Measurements from ENCODE around the gene ABCA2. TPM values are rescaled to one million over a fixed set of nuclear protein-coding genes. Genes with fewer than 3 reads are reported as not detected.

ABCA2 gene
- total and polyA plus RNA-seq, 4 donors: 9.0 to 60.0 (median 37.7) TPM

- H3K27me3 ChIP-seq (ENCODE audit: control insufficient read depth in 1 of 2, insufficient read depth in 2 of 2, low read length in 1 of 2): no peaks in the 10 kb centered on the region
- H3K4me3 ChIP-seq (ENCODE audit: low read length in 2 of 2): no peak overlapping the region
- no peaks in the 10 kb centered on the region for H3K4me1 ChIP-seq (ENCODE audit: control insufficient read depth in 1 of 2, insufficient read depth in 2 of 2, low read length in 2 of 2)
- no peaks in the 10 kb centered on the region for H3K9me3 ChIP-seq (ENCODE audit: control insufficient read depth, low read length)
- H3K27ac ChIP-seq (ENCODE audit: low read depth in 1 of 2, low read length in 2 of 2): no peak overlapping the region
- DNase-seq (no peak), ATAC-seq (ENCODE audit: low FRiP score) (no peak)
- WGBS, 2 donors: 96% methylated on average over 36 of the region's 36 CpGs
- intact Hi-C loops (cut with DNase I): no loop called here
- H3K36me3 ChIP-seq (ENCODE audit: control insufficient read depth in 1 of 2, insufficient read depth in 2 of 2, low read length in 1 of 2): no peaks in the 10 kb centered on the region
These were observed 13.1 kb downstream of the ABCA2 start for GRCh38 chr9:137014776-137015539.

- WGBS, 2 donors: 91 to 92% methylated on average over 22 to 23 of the region's 23 CpGs
- Histone ChIP-seq H3K4me1 (ENCODE audit: control insufficient read depth in 1 of 2, insufficient read depth in 2 of 2, low read length in 2 of 2) (no peaks in the 10 kb centered on the region), H3K36me3 (ENCODE audit: control insufficient read depth in 1 of 2, insufficient read depth in 2 of 2, low read length in 1 of 2) (no peaks in the 10 kb centered on the region), H3K4me3 (ENCODE audit: low read length in 2 of 2) (no peak overlapping the region), H3K9me3 (ENCODE audit: control insufficient read depth, low read length) (no peaks in the 10 kb centered on the region), H3K27me3 (ENCODE audit: control insufficient read depth in 1 of 2, insufficient read depth in 2 of 2, low read length in 1 of 2) (no peaks in the 10 kb centered on the region), H3K27ac (ENCODE audit: low read depth in 1 of 2, low read length in 2 of 2) (no peak overlapping the region)
- no peak for DNase-seq
- ATAC-seq (ENCODE audit: low FRiP score): no peak
- intact Hi-C loops (cut with DNase I): no loop called here
These were observed 13.9 kb downstream of the ABCA2 start for GRCh38 chr9:137014166-137014565.

DNA sequence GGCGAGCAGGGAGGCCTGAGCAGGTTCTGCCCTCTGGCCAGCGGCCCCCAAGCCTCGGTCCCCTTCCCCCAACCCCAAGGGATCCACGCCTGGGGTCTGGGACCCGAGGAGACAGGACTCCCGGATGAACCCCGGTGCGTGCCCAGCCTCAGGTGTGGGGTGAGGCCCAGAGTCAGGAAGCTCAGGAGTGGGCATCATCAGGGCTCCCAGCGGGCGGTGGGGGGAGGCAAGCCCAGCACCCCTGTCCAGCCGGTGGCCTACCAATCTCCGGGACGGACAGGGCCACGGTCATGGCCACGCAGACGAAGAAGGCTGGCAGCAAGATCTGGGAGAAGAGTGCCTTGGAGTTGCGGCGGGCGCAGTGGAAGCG, 14.5 kb downstream of the ABCA2 start:
- no peak overlapping the region for H3K27ac ChIP-seq (ENCODE audit: low read depth in 1 of 2, low read length in 2 of 2)
- WGBS, 2 donors: 94 to 95% methylated on average over 20 of the region's 20 CpGs
- intact Hi-C loops (cut with DNase I): no loop called here

GRCh38 chr9:137012694-137013570, 15.1 kb downstream of the ABCA2 start:
- Histone ChIP-seq H3K27ac (ENCODE audit: low read depth in 1 of 2, low read length in 2 of 2) (no peak overlapping the region), H3K27me3 (ENCODE audit: control insufficient read depth in 1 of 2, insufficient read depth in 2 of 2, low read length in 1 of 2) (no peaks in the 10 kb centered on the region), H3K36me3 (ENCODE audit: control insufficient read depth in 1 of 2, insufficient read depth in 2 of 2, low read length in 1 of 2) (no peaks in the 10 kb centered on the region), H3K9me3 (ENCODE audit: control insufficient read depth, low read length) (no peaks in the 10 kb centered on the region), H3K4me1 (ENCODE audit: control insufficient read depth in 1 of 2, insufficient read depth in 2 of 2, low read length in 2 of 2) (no peaks in the 10 kb centered on the region), H3K4me3 (ENCODE audit: low read length in 2 of 2) (no peak overlapping the region)
- DNase-seq: no peak
- ATAC-seq (ENCODE audit: low FRiP score): no peak
- WGBS, 2 donors: 84 to 88% methylated on average over 51 to 67 of the region's 67 CpGs
- intact Hi-C loops (cut with DNase I): no loop called here

More for the DNA sequence above, 14.5 kb downstream of the ABCA2 start:
- Histone ChIP-seq H3K27me3 (ENCODE audit: control insufficient read depth in 1 of 2, insufficient read depth in 2 of 2, low read length in 1 of 2) (no peaks in the 10 kb centered on the region), H3K4me1 (ENCODE audit: control insufficient read depth in 1 of 2, insufficient read depth in 2 of 2, low read length in 2 of 2) (no peaks in the 10 kb centered on the region), H3K36me3 (ENCODE audit: control insufficient read depth in 1 of 2, insufficient read depth in 2 of 2, low read length in 1 of 2) (no peaks in the 10 kb centered on the region), H3K9me3 (ENCODE audit: control insufficient read depth, low read length) (no peaks in the 10 kb centered on the region), H3K4me3 (ENCODE audit: low read length in 2 of 2) (no peak overlapping the region)
- no peak for ATAC-seq (ENCODE audit: low FRiP score)
- DNase-seq: no peak

DNA sequence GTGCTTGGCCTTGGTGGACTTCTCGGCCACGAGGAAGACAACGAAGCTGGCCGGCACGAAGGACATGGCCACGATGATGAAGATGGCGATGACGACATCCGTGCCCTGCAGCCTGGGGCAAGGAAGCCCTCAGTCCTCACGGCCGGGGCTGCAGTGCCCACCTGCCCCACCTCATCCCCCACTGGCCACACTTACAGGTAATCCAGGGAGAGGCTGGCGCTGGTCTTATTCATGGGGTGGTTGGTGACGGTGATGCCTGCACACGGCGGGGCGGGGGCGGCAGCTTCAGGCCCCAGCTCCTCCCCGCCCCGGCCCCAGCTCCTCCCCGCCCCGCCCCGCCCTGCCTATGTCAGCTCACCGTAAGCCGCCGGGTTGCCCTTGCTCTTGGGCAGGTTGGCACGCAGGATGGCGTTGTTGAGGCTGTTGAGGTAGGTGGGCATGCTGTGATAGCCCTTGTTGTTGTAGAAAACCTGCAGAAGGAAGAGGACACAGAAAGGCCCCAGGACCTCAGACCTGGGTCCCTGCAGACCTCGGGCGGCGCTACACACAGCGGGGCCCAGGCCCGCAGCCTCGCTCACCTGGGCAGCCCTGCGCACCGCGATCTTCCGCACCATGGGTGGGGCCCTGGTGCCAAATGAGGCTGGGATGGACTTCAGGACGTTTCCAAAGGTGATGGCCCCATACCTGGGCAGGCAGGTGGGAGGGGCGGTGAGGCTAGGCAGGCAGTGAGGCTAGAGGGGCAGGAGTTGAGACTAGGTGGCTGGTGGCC, 15.9 kb downstream of the ABCA2 start:
- Histone ChIP-seq H3K9me3 (ENCODE audit: control insufficient read depth, low read length) (no peaks in the 10 kb centered on the region), H3K27me3 (ENCODE audit: control insufficient read depth in 1 of 2, insufficient read depth in 2 of 2, low read length in 1 of 2) (no peaks in the 10 kb centered on the region), H3K4me3 (ENCODE audit: low read length in 2 of 2) (no peak overlapping the region), H3K4me1 (ENCODE audit: control insufficient read depth in 1 of 2, insufficient read depth in 2 of 2, low read length in 2 of 2) (no peaks in the 10 kb centered on the region), H3K36me3 (ENCODE audit: control insufficient read depth in 1 of 2, insufficient read depth in 2 of 2, low read length in 1 of 2) (no peaks in the 10 kb centered on the region), H3K27ac (ENCODE audit: low read depth in 1 of 2, low read length in 2 of 2) (no peak overlapping the region)
- DNase-seq (no peak), ATAC-seq (ENCODE audit: low FRiP score) (no peak)
- intact Hi-C loops (cut with DNase I): no loop called here
- 93% methylated on average over 28 to 39 of the region's 39 CpGs for WGBS, 2 donors

- Histone ChIP-seq H3K27me3 (ENCODE audit: control insufficient read depth in 1 of 2, insufficient read depth in 2 of 2, low read length in 1 of 2) (no peaks in the 10 kb centered on the region), H3K4me1 (ENCODE audit: control insufficient read depth in 1 of 2, insufficient read depth in 2 of 2, low read length in 2 of 2) (no peaks in the 10 kb centered on the region), H3K9me3 (ENCODE audit: control insufficient read depth, low read length) (no peaks in the 10 kb centered on the region), H3K27ac (ENCODE audit: low read depth in 1 of 2, low read length in 2 of 2) (no peak overlapping the region), H3K36me3 (ENCODE audit: control insufficient read depth in 1 of 2, insufficient read depth in 2 of 2, low read length in 1 of 2) (no peaks in the 10 kb centered on the region), H3K4me3 (ENCODE audit: low read length in 2 of 2) (no peak overlapping the region)
- ATAC-seq (ENCODE audit: low FRiP score) (no peak), DNase-seq (no peak)
- intact Hi-C loops (cut with DNase I): no loop called here
- WGBS, 2 donors: 95 to 96% methylated on average over 24 of the region's 24 CpGs
These were observed 16.9 kb downstream of the ABCA2 start for GRCh38 chr9:137011156-137011555.

DNA sequence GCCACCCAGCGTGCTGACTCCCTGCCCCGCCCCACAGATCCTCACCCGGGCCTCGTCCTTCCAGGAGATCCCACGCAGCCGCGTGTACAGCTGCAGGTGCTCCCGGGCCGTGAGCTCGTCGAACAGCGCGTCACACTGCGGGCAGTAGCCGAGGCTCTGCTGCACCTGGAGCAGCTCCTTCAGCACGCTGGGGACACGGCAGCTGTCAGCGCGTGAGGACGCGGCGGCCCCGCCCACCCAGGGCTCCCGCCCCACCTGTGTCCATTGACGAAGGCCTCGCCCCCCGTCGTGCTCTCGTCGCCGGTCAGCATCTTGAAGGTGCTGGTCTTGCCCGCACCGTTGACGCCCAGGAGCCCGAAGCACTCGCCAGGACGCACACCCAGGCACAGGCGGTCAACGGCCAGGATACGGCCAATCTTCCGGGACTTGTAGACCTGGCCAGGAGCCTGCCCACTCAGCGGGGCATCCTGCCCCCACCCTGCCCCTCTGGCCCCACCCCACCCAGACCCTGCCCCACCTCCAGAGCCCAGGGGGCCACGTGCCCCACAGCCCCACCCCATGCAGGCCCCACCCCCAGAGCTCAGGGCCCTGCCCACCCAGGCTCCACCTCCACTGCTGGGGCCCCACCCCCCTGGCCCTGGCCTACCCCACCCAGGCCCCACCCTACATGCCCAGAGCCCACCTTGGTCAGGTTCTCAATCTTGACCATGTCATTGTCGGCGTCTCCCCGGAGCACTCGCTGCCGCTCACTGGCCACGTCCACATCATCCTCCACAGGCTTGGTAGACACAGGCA, 17.9 kb downstream of the ABCA2 start:
- H3K4me3 ChIP-seq (ENCODE audit: low read length in 2 of 2): no peak overlapping the region
- intact Hi-C loops (cut with DNase I): no loop called here
- no peaks in the 10 kb centered on the region for H3K9me3 ChIP-seq (ENCODE audit: control insufficient read depth, low read length)
- no peaks in the 10 kb centered on the region for H3K27me3 ChIP-seq (ENCODE audit: control insufficient read depth in 1 of 2, insufficient read depth in 2 of 2, low read length in 1 of 2)
- no peak overlapping the region for H3K27ac ChIP-seq (ENCODE audit: low read depth in 1 of 2, low read length in 2 of 2)
- ATAC-seq (ENCODE audit: low FRiP score) (no peak), DNase-seq (no peak)
- no peaks in the 10 kb centered on the region for H3K4me1 ChIP-seq (ENCODE audit: control insufficient read depth in 1 of 2, insufficient read depth in 2 of 2, low read length in 2 of 2)
- no peaks in the 10 kb centered on the region for H3K36me3 ChIP-seq (ENCODE audit: control insufficient read depth in 1 of 2, insufficient read depth in 2 of 2, low read length in 1 of 2)
- WGBS, 2 donors: 94% methylated on average over 44 to 49 of the region's 49 CpGs

DNA sequence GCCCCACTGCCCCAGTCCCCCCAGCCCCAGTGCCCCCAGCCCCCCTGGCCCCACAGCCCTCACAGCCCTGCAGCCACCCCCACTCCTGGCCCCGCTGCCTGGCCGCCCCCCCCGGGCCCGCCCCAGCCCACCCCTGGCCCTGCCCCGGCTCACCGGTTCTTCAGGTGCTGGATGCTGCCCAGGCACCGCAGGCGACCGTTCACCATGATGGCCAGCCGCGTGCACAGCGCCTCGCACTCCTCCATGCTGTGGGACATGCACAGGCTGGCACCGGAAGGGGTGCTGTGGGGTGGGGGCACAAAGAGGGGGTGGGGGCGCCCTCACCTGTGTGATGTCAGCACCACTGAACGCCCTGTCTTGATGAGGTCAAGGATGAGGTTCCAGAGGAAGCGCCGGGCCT, 18.8 kb downstream of the ABCA2 start:
- H3K9me3 ChIP-seq (ENCODE audit: control insufficient read depth, low read length): no peaks in the 10 kb centered on the region
- no peak overlapping the region for H3K27ac ChIP-seq (ENCODE audit: low read depth in 1 of 2, low read length in 2 of 2)
- no peaks in the 10 kb centered on the region for H3K36me3 ChIP-seq (ENCODE audit: control insufficient read depth in 1 of 2, insufficient read depth in 2 of 2, low read length in 1 of 2)
- DNase-seq (no peak), ATAC-seq (ENCODE audit: low FRiP score) (no peak)
- intact Hi-C loops (cut with DNase I): no loop called here
- no peak overlapping the region for H3K4me3 ChIP-seq (ENCODE audit: low read length in 2 of 2)
- 91 to 92% methylated on average over 14 to 18 of the region's 18 CpGs for WGBS, 2 donors
- H3K27me3 ChIP-seq (ENCODE audit: control insufficient read depth in 1 of 2, insufficient read depth in 2 of 2, low read length in 1 of 2): no peaks in the 10 kb centered on the region
- no peaks in the 10 kb centered on the region for H3K4me1 ChIP-seq (ENCODE audit: control insufficient read depth in 1 of 2, insufficient read depth in 2 of 2, low read length in 2 of 2)
